Pancreas (tissue), 10 donors: ENCODE results near the gene SCAF1. TPM values are rescaled to one million over a fixed set of nuclear protein-coding genes. Genes with fewer than 3 reads are reported as not detected.
A peak's percentile ranks its signal among the peaks of the same experiment; 100 is the strongest.
"Not testable (repeated sequence)": the region's sequence is repeated elsewhere in the genome, so short reads cannot be mapped to it uniquely, and the experiment has no call there.

Source experiments
- ATAC-seq, 4 donors: fragments of 200-7000 bp; cut with Tn5 transposase; one replicate each; pipeline versions ENCODE4 v1.8.0 to v1.9.1; 2020; ENCODE audit warnings: mild to moderate bottlenecking in 4 of 4, moderate library complexity in 4 of 4
- DNase-seq, 6 donors: peaks; one replicate each; pipeline ENCODE4 v3.0.0-alpha.2; 2020
- FAIRE-seq: peaks from 2 replicates; lab custom pipeline; 2012; peaks lifted over from hg19 to GRCh38; lab: Jason Lieb, UNC
- H3K27ac ChIP-seq, 4 donors: fragments of 200-600 bp; sonication (generic); 1 replicate in 3 of 4; 2 replicates in 1 of 4; pipeline versions ENCODE4 v1.5.0 to v1.8.0; 2020
- H3K27me3 ChIP-seq, 4 donors: fragments of 200-600 bp; one replicate each; pipeline ENCODE4 v1.8.0; 2021
- H3K36me3 ChIP-seq, 3 donors: fragments of 200-600 bp; sonication (generic) in 1 of 3; one replicate each; pipeline versions ENCODE4 v1.5.0 to v1.8.0; 2020 to 2021
- H3K4me1 ChIP-seq, 3 donors: fragments of 200-600 bp; one replicate each; pipeline ENCODE4 v1.8.0; 2021
- H3K4me3 ChIP-seq, 4 donors: fragments of 200-600 bp; sonication (generic) in 2 of 4; one replicate each; pipeline versions ENCODE4 v1.5.0 to v1.8.0; 2020 to 2021
- H3K9me3 ChIP-seq, 4 donors: fragments of 200-600 bp; one replicate each; pipeline ENCODE4 v1.8.0; 2021
- CTCF ChIP-seq, 4 donors: fragments of 200-600 bp; sonication (generic) in 3 of 4; IDR thresholded peaks; one replicate each; pipeline versions ENCODE4 v1.5.0 to v1.8.0; 2021; ENCODE audit warnings: antibody characterized with exemption in 4 of 4
- WGBS, 2 donors: extraction: QIAGEN DNeasy Blood & Tissue Kit; methylation state at CpG; one replicate each; pipeline ENCODE4 v1.1.7; 2013; 5-methylcytosine and 5-hydroxymethylcytosine counted together
- intact Hi-C, 3 donors: fragments of 100-400 bp; cut with DNase I; formaldehyde crosslinking; loops; one replicate each; pipeline versions ENCODE4 v1.11.1 to v1.14.2; 2022
- polyA plus RNA-seq, 2 donors: library from polyadenylated mRNA; stranded (reverse); fragments of 200-250 nt; gene quantifications; one replicate each; pipeline ENCODE4 v1.2.3, GENCODE V29; 2013
- total RNA-seq, 6 donors: library from RNA; stranded (reverse); fragmentation: NEBNext Ultra II Directional in 4 of 6; extraction: Animal tissue kit (Norgen Biotek cat#: 25700) in 4 of 6; gene quantifications; one replicate each; pipeline versions ENCODE4 v1.2.1 to v1.2.4, GENCODE V29; 2021 to 2023
- donor health status: healthy with polysubstance abuse.
- donor health status: DM: no; HTN: no; CAD: no; lungs with moderate emphysema.
- donor health status: DM: no; HTN: no; CAD: no.
- donor health status: control.
- donor health status: control.
- donor health status: Bipolar disorder and iron deficiency.
- donor health status: DM: yes; HTN: yes; CAD: no.
- donor health status: DM: no; HTN: no; CAD: no.
- donor health status: DM: no; HTN: no; CAD: no.
- donor health status: DM: yes; HTN: yes; CAD: no.

The SCAF1 gene
- total and polyA plus RNA-seq, 8 donors, result 17.3 to 34.8 (median 28.3) TPM

DNA sequence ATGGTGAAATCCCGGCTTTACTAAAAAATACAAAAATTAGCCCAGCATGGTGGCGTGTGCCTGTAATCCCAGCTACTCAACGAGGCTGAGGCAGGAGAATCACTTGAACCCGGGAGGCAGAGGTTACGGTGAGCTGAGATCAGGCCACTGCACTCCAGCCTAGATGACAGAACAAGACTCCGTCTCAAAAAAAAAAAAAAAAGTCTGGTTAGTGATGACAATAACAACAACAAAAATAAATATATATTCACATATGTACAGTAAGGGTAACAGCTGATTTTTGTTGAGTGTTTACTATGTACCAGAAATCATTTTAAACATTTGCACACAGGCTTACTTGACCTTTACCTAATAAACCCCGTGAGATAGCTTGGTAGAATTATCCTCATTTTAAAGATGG, 25.1 kb upstream of the SCAF1 start:
- Histone ChIP-seq H3K4me1 (no peaks in the 10 kb centered on the region), H3K9me3 (no peaks in the 10 kb centered on the region), H3K27me3 (no peaks in the 10 kb centered on the region), H3K27ac (no peak overlapping the region), H3K36me3 (peaks cover 0 to 22% (median 18%) of the 10 kb centered on the region in 3 donors), H3K4me3 (no peak overlapping the region)
- no peak for TF ChIP-seq CTCF (IDR thresholded peaks at IDR 0.05)
- DNase-seq (no peak), FAIRE-seq (no peak), ATAC-seq (no peak)
- WGBS, 2 donors, result 93 to 95% methylated on average over 7 of the region's 7 CpGs
- intact Hi-C loops, result no loop called here

DNA sequence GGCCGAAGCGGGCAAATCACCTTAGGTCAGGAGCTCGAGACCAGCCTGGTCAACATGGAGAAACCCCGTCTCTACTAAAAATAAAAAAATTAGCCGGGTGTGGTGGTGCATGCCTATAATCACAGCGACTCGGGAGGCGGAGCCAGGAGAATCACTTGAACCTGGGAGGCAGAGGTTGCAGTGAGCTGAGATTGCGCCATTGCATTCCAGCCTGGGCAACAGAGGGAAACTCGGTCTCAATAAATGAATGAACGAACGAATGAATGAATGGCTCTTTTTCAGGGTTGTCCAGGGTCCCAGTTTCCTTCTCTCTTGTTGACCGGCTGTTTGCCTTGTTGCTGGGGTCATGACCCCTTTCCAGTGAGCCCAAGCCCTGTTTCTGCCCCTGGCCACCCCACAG, 24.1 kb upstream of the SCAF1 start:
- H3K9me3 ChIP-seq, DNase-seq, H3K4me3 ChIP-seq, H3K27ac ChIP-seq, FAIRE-seq, H3K27me3 ChIP-seq, H3K4me1 ChIP-seq, intact Hi-C loops, ATAC-seq: not testable (repeated sequence)
- 92 to 93% methylated on average over 13 of the region's 13 CpGs for WGBS, 2 donors
- H3K36me3 ChIP-seq, result peaks cover 0 to 22% (median 18%) of the 10 kb centered on the region in 3 donors

DNA sequence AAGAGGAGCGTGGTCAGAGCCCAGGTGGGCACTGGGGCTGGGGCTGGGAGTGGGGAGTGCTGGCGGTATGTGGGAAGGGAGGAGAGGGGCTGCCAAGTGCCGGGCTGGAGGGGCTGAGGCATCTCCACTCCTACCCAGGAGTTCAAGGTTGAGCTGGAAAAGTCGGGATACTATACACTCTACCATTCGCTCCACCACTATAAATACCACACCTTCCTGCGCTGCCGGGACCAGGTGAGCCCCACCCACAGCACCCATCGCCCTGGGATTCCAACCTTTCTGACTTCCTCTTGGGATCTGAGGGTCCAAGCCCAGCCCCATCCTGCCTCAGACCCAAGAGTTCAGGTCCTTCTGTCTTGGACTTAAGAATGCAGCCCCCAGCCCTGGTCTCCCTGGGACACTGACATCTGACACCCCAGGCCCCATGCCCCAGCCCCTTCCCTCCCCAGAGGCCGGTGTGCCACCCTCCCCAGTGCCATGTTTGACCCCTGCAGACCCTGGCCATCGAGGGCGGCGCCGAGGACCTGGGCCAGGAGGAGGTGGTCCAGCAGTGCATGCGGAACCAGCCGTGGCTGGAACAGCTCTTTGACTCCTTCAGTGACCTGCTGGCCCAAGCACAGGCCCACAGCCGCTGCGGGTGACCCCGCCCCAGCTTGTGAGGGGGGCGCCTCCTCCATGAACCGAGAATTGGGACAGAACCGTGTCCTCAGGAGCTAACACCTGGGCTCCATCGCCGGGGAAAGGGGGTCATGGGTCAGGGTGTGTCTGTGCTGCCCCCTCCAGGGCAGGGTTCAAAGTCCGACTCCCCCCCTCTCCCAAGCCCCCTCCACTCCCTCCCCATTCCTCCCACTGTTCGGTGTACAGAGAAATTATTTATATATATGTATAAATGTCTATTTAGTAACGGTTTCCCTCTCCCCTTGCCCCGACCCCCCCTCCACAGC, 16.8 kb upstream of the SCAF1 start:
- H3K36me3 ChIP-seq, result peaks cover 0 to 4% (median 4%) of the 10 kb centered on the region in 3 donors
- WGBS, 2 donors, result 88 to 89% methylated on average over 25 to 27 of the region's 27 CpGs
- peak in 2 of 4 donors; percentile 8 to 20 for ATAC-seq

GRCh38 chr19:49626226-49626625, 15.8 kb upstream of the SCAF1 start:
- ATAC-seq (no peak), DNase-seq (no peak), FAIRE-seq (no peak)
- WGBS, 2 donors, result 83 to 87% methylated on average over 11 of the region's 11 CpGs
- Histone ChIP-seq H3K9me3 (no peaks in the 10 kb centered on the region), H3K4me1 (peaks cover 0 to 6% (median 0%) of the 10 kb centered on the region in 3 donors), H3K27me3 (no peaks in the 10 kb centered on the region), H3K36me3 (peaks cover 0 to 4% (median 4%) of the 10 kb centered on the region in 3 donors), H3K27ac (no peak overlapping the region), H3K4me3 (no peak overlapping the region)
- intact Hi-C loops, result no loop called here
- TF ChIP-seq CTCF (IDR thresholded peaks at IDR 0.05), result no peak

More for the DNA sequence above, 16.8 kb upstream of the SCAF1 start:
- no peak for FAIRE-seq
- Histone ChIP-seq H3K9me3 (no peaks in the 10 kb centered on the region), H3K4me1 (no peaks in the 10 kb centered on the region), H3K27ac (no peak overlapping the region), H3K4me3 (no peak overlapping the region), H3K27me3 (no peaks in the 10 kb centered on the region)
- peak in 1 of 6 donors; percentile 75 for DNase-seq
- intact Hi-C loops, result no loop called here
- no peak for TF ChIP-seq CTCF (IDR thresholded peaks at IDR 0.05)

DNA sequence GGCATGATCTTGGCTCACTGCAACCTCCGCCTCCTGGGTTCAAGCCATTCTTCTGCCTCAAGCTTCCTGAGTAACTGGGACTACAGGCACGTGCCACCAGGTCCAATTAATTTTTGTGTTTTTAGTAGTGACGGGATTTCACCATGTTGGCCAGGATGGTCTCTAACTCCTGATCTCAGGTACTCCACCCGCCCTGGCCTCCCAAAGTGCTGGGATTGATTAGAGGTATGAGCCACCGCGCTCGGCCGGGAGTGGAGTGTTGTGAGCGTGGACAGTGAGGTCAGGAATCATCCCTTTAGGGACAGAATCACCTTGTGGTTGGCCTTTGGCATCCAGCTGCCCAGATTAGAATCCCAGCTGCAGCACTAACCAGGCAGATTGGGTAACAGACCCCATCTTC, 12.3 kb upstream of the SCAF1 start:
- no peaks in the 10 kb centered on the region for H3K27me3 ChIP-seq
- H3K9me3 ChIP-seq, result no peaks in the 10 kb centered on the region
- WGBS, 2 donors, result 95 to 98% methylated on average over 9 of the region's 9 CpGs
- DNase-seq, result no peak
- intact Hi-C loops, result no loop called here
- FAIRE-seq, result no peak
- H3K27ac ChIP-seq, result no peak overlapping the region
- ATAC-seq, result no peak
- H3K4me1 ChIP-seq, result peaks cover 0 to 12% (median 5%) of the 10 kb centered on the region in 3 donors
- TF ChIP-seq CTCF (IDR thresholded peaks at IDR 0.05), result no peak
- no peaks in the 10 kb centered on the region for H3K36me3 ChIP-seq
- H3K4me3 ChIP-seq, result no peak overlapping the region
